HCT116 (cell line): Measurements from ENCODE around the gene USP15. TPM values are rescaled to one million over a fixed set of nuclear protein-coding genes. Genes with fewer than 3 reads are reported as not detected.

Experiments used
- ATAC-seq: fragments of 200-7000 bp; cut with Tn5 transposase; 2 replicates; pipeline ENCODE4 v1.9.1; 2020; ENCODE audit warnings: mild to moderate bottlenecking, moderate library complexity
- BruUV-seq: library from RNA; stranded (reverse); fragments of 400-500 nt; replicated peaks from 2 replicates; lab custom pipeline; 2021; lab: Mats Ljungman, UMichigan
- CTCF ChIA-PET: fragments of 300-600 bp; sonication (Branson Sonifier 250); formaldehyde crosslinking; loops from one replicate; lab custom pipeline; 2021; ENCODE audit warnings: antibody characterized with exemption; lab: Charles Lee
- POLR2A ChIA-PET: fragments of 300-600, 350-600 bp; sonication (Branson Sonifier 250); formaldehyde crosslinking; loops from one replicate; lab custom pipeline; 2021; ENCODE audit warnings: antibody characterized with exemption; lab: Charles Lee
- RAD21 ChIA-PET, 2 experiments: fragments of 300-600 bp; sonication (Branson Sonifier 250); formaldehyde crosslinking; loops; one replicate each; lab custom pipeline; 2023; ENCODE audit warnings: low total read pairs in 2 of 2; ENCODE audit not compliant: uncharacterized antibody in 2 of 2, unreplicated experiment in 2 of 2, low non-redundant PET in 1 of 2; lab: Charles Lee
- DNase-seq: peaks from one replicate; pipeline ENCODE4 v3.0.0-alpha.2; 2010; ENCODE audit warnings: low read depth, low spot score
- H2AFZ ChIP-seq: fragments of 200-600 bp; shearing (Covaris generic), sonication (generic); 2 replicates; pipeline ENCODE4 v1.6.1; 2017; ENCODE audit warnings: low read depth, mixed run types, mixed read lengths, antibody characterized with exemption, low read length; ENCODE audit not compliant: poor library complexity, severe bottlenecking
- H3K27ac ChIP-seq: 2 replicates; pipeline ENCODE4 v1.5.1; 2012; ENCODE audit warnings: low read depth, low read length
- H3K27me3 ChIP-seq: fragments of 200-600 bp; sonication (generic); 2 replicates; pipeline ENCODE4 v1.6.1; 2016; ENCODE audit warnings: mixed run types, low read length, mixed read lengths; ENCODE audit not compliant: insufficient read depth
- H3K36me3 ChIP-seq, 2 experiments: fragments of 200-500 bp in 1 of 2; fragments of 200-600 bp in 1 of 2; sonication (Bioruptor generic) in 1 of 2; sonication (generic) in 1 of 2; 2 replicates each; pipeline versions ENCODE4 v1.5.1 to v1.6.1; 2014 to 2016; ENCODE audit warnings: low read length in 2 of 2, inconsistent platforms in 1 of 2, mixed read lengths in 1 of 2, mixed run types in 1 of 2; ENCODE audit not compliant: insufficient read depth in 2 of 2, control insufficient read depth in 1 of 2
- H3K4me1 ChIP-seq, 2 experiments: fragments of 200-600 bp in 1 of 2; sonication (generic) in 1 of 2; 2 replicates each; pipeline versions ENCODE4 v1.5.1 to v1.6.1; 2012 to 2017; ENCODE audit warnings: low read length in 2 of 2, inconsistent platforms in 1 of 2, mild to moderate bottlenecking in 1 of 2, mixed read lengths in 1 of 2, mixed run types in 1 of 2, moderate library complexity in 1 of 2; ENCODE audit not compliant: insufficient read depth in 2 of 2, control insufficient read depth in 1 of 2
- H3K4me2 ChIP-seq: fragments of 200-600 bp; sonication (generic); 2 replicates; pipeline ENCODE4 v1.6.1; 2017; ENCODE audit warnings: mixed run types, low read length, mixed read lengths
- H3K4me3 ChIP-seq, 2 experiments: fragments of 200-600 bp in 1 of 2; sonication (generic) in 1 of 2; replicated peaks in 1 of 2; 2 replicates each; pipeline ENCODE4 v1.5.1; 2011 to 2016; ENCODE audit warnings: low read length in 2 of 2, control low read depth in 1 of 2, low read depth in 1 of 2, mild to moderate bottlenecking in 1 of 2, mixed read lengths in 1 of 2, mixed run types in 1 of 2
- H3K79me2 ChIP-seq: fragments of 200-600 bp; sonication (generic); 2 replicates; pipeline ENCODE4 v1.6.1; 2017; ENCODE audit warnings: mild to moderate bottlenecking, mixed run types, low read length, moderate library complexity, mixed read lengths; ENCODE audit not compliant: insufficient read depth
- H3K9ac ChIP-seq: fragments of 200-600 bp; sonication (generic); 2 replicates; pipeline ENCODE4 v1.6.1; 2016; ENCODE audit warnings: low read length, mixed read lengths
- H3K9me2 ChIP-seq: fragments of 200-600 bp; sonication (generic), shearing (Covaris generic); 2 replicates; pipeline ENCODE4 v1.6.1; 2017; ENCODE audit warnings: mixed run types, mild to moderate bottlenecking, moderate library complexity; ENCODE audit not compliant: insufficient read depth
- H3K9me3 ChIP-seq, 2 experiments: fragments of 200-500 bp in 1 of 2; fragments of 200-600 bp in 1 of 2; sonication (Bioruptor generic) in 1 of 2; sonication (generic) in 1 of 2; 2 replicates each; pipeline ENCODE4 v1.6.1; 2014 to 2017; ENCODE audit warnings: low read length in 2 of 2, mixed read lengths in 2 of 2, inconsistent platforms in 1 of 2, low read depth in 1 of 2, mild to moderate bottlenecking in 1 of 2, mixed run types in 1 of 2, moderate library complexity in 1 of 2; ENCODE audit not compliant: control insufficient read depth in 1 of 2, insufficient read depth in 1 of 2
- H4K20me1 ChIP-seq: fragments of 200-600 bp; sonication (generic), shearing (Covaris generic); 2 replicates; pipeline ENCODE4 v1.6.1; 2017; ENCODE audit warnings: mixed run types, mild to moderate bottlenecking, moderate library complexity; ENCODE audit not compliant: insufficient read depth
- ATF3 ChIP-seq: IDR thresholded peaks from 2 replicates; pipeline ENCODE4 v1.6.1; 2012
- CEBPB ChIP-seq: IDR thresholded peaks from 2 replicates; pipeline ENCODE4 v1.6.1; 2012; ENCODE audit warnings: low read depth
- CTCF ChIP-seq, 3 experiments: fragments of 200-600 bp in 1 of 3; sonication (generic) in 1 of 3; IDR thresholded peaks in 2 of 3; conservative IDR thresholded peaks in 1 of 3; 2 replicates each; pipeline ENCODE4 v1.5.1; 2012 to 2017; ENCODE audit warnings: low read depth in 2 of 3, low read length in 2 of 3, antibody characterized with exemption in 1 of 3, borderline replicate concordance in 1 of 3, control low read depth in 1 of 3, mild to moderate bottlenecking in 1 of 3, mixed read lengths in 1 of 3, mixed run types in 1 of 3, moderate library complexity in 1 of 3; ENCODE audit not compliant: insufficient read depth in 1 of 3
- EGR1 ChIP-seq: IDR thresholded peaks from 2 replicates; pipeline ENCODE4 v1.6.1; 2012; ENCODE audit warnings: low read depth
- ELF1 ChIP-seq: IDR thresholded peaks from 2 replicates; pipeline ENCODE4 v1.6.1; 2012; ENCODE audit warnings: low read depth, borderline replicate concordance
- EZH2 ChIP-seq: fragments of 200-600 bp; sonication (generic); IDR thresholded peaks from 2 replicates; pipeline ENCODE4 v1.6.1; 2017; ENCODE audit warnings: antibody characterized with exemption, mixed run types
- EZH2phosphoT487 ChIP-seq: fragments of 200-600 bp; IDR thresholded peaks from 2 replicates; pipeline ENCODE4 v1.6.1; 2018; ENCODE audit warnings: antibody characterized with exemption, borderline replicate concordance
- FOSL1 ChIP-seq: IDR thresholded peaks from 2 replicates; pipeline ENCODE4 v1.6.1; 2012; ENCODE audit warnings: low read depth
- MAX ChIP-seq: IDR thresholded peaks from 2 replicates; pipeline ENCODE4 v1.6.1; 2012
- POLR2AphosphoS5 ChIP-seq: IDR thresholded peaks from 2 replicates; pipeline ENCODE4 v1.6.1; 2011; ENCODE audit warnings: mild to moderate bottlenecking, low read depth, low read length, moderate library complexity
- RAD21 ChIP-seq: IDR thresholded peaks from 2 replicates; pipeline ENCODE4 v1.6.1; 2012; ENCODE audit warnings: low read depth, mild to moderate bottlenecking
- SIN3A ChIP-seq: IDR thresholded peaks from 2 replicates; pipeline ENCODE4 v1.6.1; 2012; ENCODE audit warnings: low read depth
- TCF7L2 ChIP-seq: IDR thresholded peaks from 2 replicates; pipeline ENCODE4 v1.7.0; 2011; ENCODE audit warnings: borderline replicate concordance, inconsistent platforms; ENCODE audit not compliant: insufficient read depth, insufficient read length; ENCODE audit errors: extremely low read depth
- YY1 ChIP-seq: IDR thresholded peaks from 2 replicates; pipeline ENCODE4 v1.6.1; 2011; ENCODE audit warnings: low read length, low read depth, moderate library complexity, mild to moderate bottlenecking; ENCODE audit not compliant: insufficient replicate concordance; ENCODE audit errors: extremely low read depth
- ZBTB33 ChIP-seq: IDR thresholded peaks from 2 replicates; pipeline ENCODE4 v1.6.1; 2011; ENCODE audit warnings: mild to moderate bottlenecking, low read length, moderate library complexity; ENCODE audit not compliant: insufficient replicate concordance; ENCODE audit errors: extremely low read depth
- ZFX ChIP-seq: fragments of 450-650 bp; IDR thresholded peaks from 2 replicates; pipeline ENCODE4 v1.6.1; 2017
- intact Hi-C: fragments of 100-400 bp; cut with micrococcal nuclease; formaldehyde crosslinking; loops from 2 replicates; pipeline ENCODE4 v1.10.0; 2022
- total RNA-seq: library from RNA; stranded (reverse); gene quantifications from one replicate; pipeline ENCODE4 v1.2.1, GENCODE V29; 2021; ENCODE audit not compliant: unreplicated experiment

USP15 gene
- total RNA-seq, 1 experiment from 2014 or later, result 49.5 TPM

GRCh38 chr12:62434494-62435302 lies 174.5 kb downstream of the USP15 start:
- H3K4me2 ChIP-seq, result no peak overlapping the region
- ChIA-PET POLR2A (no interaction called here), CTCF (interaction anchor here (1.3 kb wide), 1 partner anchor 147 kb away, joined by 3 read pairs; no protein-coding TSS in a partner anchor), RAD21 (no interaction called here)
- H3K9me2 ChIP-seq, result no peaks in the 10 kb centered on the region
- BruUV-seq, result no TSS peak
- no peaks in the 10 kb centered on the region for H3K36me3 ChIP-seq
- H3K9me3 ChIP-seq, result no peaks in the 10 kb centered on the region
- no peak overlapping the region for H3K9ac ChIP-seq
- no peak for TF ChIP-seq CTCF (IDR thresholded peaks at IDR 0.05 in 2 of 3, conservative IDR thresholded peaks at IDR 0.05 in 1 of 3; ENCODE audit: borderline replicate concordance in 1 of 3, insufficient read depth in 1 of 3, low read depth in 2 of 3, low read length in 2 of 3)
- TF ChIP-seq EZH2, result no peak
- TF ChIP-seq ATF3, result no peak
- no peak for TF ChIP-seq CEBPB
- TF ChIP-seq ZFX, result no peak
- TF ChIP-seq ELF1, result no peak
- TF ChIP-seq EGR1, result no peak
- no peak for TF ChIP-seq MAX
- TF ChIP-seq POLR2AphosphoS5, result no peak
- TF ChIP-seq FOSL1, result no peak
- no peak for TF ChIP-seq EZH2phosphoT487
- no peak for TF ChIP-seq RAD21
- no peak for TF ChIP-seq YY1
- no peak for TF ChIP-seq SIN3A
- no peak for TF ChIP-seq ZBTB33
- no peak for TF ChIP-seq TCF7L2
- H3K27me3 ChIP-seq, result no peaks in the 10 kb centered on the region
- ATAC-seq, result no peak
- no peak overlapping the region for H3K27ac ChIP-seq
- H3K79me2 ChIP-seq, result no peaks in the 10 kb centered on the region
- H3K4me1 ChIP-seq, result no peaks in the 10 kb centered on the region
- H2AFZ ChIP-seq, result no peak overlapping the region
- intact Hi-C loops, result loop anchor here (5.0 kb wide), 1 partner anchor 148 kb away; no protein-coding TSS in a partner anchor
- H4K20me1 ChIP-seq, result no peaks in the 10 kb centered on the region
- DNase-seq, result no peak
- no peak overlapping the region for H3K4me3 ChIP-seq
